Cerebellar nuclear complex (tissue), 1 donor: ENCODE measurements around the gene ADAM30.

Experiments
- DNase-seq, 2 experiments: peaks; one replicate each; lab custom pipeline; 2025; lab: John Stamatoyannopoulos, UW

The ADAM30 gene

GRCh38 chr1:119896303-119896702 is at the start of gene ADAM30:
Gene ADAM30, minus strand, starts transcription at chr1:119896515. Its CDS starts 179 bp downstream, at chr1:119896336.
- no peak for DNase-seq

DNA sequence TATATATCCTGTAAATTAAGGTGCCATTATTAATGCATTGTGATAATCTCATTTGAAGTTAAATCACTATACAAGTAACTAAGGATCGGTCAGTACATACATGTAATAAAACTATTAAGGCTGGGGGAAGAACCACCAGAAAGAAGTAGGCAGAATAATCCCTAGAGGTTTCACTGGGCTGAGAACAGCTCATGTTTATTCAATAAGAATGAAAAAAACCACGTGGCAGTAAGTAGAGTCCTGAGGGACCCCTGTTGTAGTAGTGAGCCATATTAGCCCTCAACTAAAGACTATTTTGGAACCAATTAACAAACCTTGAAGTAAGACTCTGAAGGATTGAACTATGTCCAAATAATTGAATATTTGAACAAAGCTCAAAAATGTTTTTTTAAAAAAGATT is 46.9 kb upstream of the ADAM30 start:
- no peak for DNase-seq

DNA sequence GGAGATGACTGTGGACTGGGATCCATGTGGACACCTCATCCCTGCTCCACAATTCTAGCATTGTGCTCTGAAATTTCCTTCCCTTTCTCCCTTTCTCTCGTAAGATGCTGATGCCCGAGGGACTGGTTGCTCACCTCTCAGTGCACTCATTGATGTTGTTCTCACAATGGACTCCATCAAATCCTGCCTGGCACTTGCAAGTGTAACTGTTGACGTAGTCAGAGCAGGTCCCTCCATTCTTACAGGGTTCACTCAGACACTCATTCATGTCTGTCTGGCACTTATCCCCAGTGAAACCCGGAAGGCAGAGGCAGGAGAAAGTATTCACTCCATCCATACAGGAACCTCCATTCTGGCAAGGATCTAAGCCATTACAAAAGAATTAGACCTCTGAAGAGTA is 45.1 kb upstream of the ADAM30 start:
- DNase-seq, result no peak

GRCh38 chr1:119940697-119941096 is 44.4 kb upstream of the ADAM30 start:
- DNase-seq, result no peak

DNA sequence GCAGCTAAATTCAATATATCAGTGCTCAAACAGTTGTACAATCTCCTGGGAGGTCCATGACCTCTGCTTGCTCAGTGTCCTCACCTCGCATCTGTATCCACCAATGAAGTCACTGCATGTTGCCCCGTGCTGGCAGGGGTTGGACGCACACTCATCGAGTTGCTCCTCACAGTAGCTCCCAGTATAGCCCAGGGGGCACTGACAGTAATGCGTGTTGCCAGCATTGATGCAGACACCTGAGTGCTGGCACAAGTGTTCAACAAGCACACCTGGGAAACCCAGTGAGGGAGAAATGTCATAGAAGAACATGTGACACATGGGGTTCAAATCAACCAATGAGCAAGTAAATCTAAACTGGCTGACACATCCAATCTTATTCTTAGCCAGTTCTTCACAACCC is 40.9 kb upstream of the ADAM30 start:
- DNase-seq, result no peak

- DNase-seq, result no peak
These were observed 39.6 kb upstream of the ADAM30 start for GRCh38 chr1:119935915-119936314.

- no peak for DNase-seq
These were observed 39.1 kb upstream of the ADAM30 start for GRCh38 chr1:119935373-119935772.

GRCh38 chr1:119933397-119933796 is 37.1 kb upstream of the ADAM30 start:
- no peak for DNase-seq

DNA sequence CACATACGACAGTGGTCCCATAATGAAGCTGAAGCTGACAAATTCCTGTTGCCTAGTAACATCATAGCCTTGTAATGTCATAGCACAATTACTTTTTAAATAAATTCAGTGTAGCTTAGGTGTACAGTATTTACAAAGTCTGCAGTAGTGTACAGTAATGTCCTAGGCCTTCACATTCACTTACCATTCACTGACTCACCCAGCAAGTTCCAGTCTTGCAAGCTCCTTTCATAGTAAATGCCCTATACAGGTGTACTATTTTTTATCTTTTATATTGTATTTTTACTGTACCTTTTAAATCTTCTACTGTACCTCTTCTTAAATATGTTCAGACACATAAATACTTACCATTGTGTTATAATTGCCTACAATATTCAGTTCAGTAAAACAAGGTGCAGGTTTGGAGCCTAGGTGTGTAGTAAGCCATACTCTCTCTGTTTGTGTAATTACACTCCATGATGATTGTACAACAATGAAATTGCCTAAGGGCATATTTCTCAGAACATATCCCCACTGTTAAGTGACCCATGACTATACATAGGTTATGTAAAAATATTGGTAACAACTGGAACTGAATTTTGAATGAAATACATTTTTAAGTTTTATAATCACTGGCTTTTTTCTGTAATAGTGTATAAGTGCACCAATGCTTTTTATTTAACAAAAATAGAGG is 33.5 kb upstream of the ADAM30 start:
- DNase-seq, result no peak

DNA sequence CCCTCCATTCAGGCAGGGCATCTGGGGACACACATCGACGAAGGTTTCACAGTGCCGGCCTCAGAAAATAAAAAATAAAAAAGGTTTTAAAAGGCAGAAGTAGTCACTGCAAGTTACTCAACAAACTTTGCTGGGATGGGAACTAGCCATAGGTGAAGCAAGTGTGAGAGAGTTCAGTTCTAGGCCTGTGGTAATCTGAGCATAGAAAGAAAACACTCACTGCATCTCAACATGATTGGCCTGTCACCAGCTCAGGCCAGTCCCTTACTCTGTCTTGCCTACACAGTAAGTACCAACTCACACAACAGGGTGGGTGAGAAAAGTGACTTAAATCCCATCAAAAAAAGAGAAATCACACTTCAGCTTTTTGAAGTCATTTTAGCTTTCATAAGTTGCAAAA is 30.2 kb upstream of the ADAM30 start:
- DNase-seq, result no peak

- no peak for DNase-seq
These were observed 28.9 kb upstream of the ADAM30 start for GRCh38 chr1:119924948-119925898.

- DNase-seq, result no peak
These were observed 24.0 kb upstream of the ADAM30 start for GRCh38 chr1:119920104-119920968.

GRCh38 chr1:119919241-119919640 is 22.9 kb upstream of the ADAM30 start:
- no peak for DNase-seq

GRCh38 chr1:119918301-119918700 is 22.0 kb upstream of the ADAM30 start:
- DNase-seq, result no peak

DNA sequence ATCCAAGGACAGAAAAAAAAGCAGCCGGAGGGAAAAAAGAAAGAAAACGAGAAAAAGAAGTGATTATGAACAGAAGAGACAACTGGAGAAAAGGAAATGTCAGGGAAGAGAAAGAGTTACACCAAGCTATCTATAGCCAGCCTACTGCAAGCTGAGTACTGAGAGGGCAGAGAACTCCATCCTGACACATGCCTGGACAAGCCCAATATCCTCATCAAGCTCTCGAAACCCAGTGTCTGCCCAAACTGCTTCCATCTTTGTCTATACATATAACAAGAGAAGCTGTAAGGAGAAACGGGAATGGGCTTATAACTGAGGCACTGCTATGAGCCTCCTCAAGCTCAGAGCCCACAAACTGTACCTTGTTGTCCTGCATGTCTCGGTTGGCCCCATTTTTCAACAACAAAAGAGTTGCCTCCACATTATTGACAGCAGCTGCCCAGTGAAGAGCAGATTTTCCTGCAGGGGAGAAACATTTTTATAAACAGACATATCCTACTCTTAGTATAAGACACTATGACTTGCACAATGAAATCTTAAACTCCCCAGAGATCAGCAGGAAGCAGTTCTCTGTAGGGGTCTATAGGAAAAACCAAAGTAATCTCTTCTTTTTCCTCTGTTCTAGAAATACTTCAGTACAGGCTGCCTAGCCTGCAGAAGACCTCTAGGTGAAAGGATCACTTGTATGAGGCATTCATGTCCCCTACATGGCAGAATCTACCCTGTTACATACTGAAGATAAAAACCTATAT is 21.2 kb upstream of the ADAM30 start:
- DNase-seq, result no peak

DNA sequence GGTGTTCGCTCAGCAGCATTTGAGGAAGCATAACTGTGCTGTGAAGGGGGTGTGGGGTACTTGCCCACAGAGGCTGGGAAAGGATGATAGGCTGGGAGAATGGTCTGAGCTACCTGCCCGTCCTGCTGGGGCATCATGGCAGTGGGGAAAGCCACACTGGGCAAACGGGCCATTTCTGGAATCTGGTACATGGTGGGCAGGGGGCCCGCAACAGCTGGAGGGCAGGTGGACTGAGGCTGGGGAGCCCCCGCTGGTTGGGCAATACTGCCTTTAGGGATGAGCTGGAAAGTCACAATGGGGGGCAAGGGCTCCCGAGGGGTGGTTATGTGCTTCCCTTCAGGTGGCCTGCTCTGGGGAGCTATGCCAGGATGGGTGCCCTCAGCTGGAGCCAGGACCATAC is 19.2 kb upstream of the ADAM30 start:
- DNase-seq, result no peak

DNA sequence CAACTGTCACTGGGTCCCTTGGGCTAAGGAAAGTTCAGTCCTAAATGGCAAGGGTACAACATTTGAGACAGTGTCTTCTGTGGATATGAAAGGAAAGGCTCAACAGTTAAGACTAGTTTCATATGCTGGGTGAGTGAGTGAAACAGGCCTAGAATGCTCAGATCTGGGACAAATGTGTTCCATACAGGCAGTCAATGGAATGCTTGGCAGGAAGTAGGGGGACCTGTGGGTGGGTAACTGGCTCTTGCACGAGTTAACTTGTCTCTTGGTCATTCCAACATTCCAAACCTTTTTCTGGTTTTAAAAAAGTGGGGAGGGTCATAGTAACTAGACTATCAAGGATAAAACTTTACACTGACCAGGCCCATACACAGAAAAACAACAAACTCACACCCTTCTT is 17.8 kb upstream of the ADAM30 start:
- no peak for DNase-seq

GRCh38 chr1:119912963-119913362 is 16.6 kb upstream of the ADAM30 start:
- DNase-seq, result no peak

GRCh38 chr1:119911775-119912174 is 15.5 kb upstream of the ADAM30 start:
- DNase-seq, result no peak

DNA sequence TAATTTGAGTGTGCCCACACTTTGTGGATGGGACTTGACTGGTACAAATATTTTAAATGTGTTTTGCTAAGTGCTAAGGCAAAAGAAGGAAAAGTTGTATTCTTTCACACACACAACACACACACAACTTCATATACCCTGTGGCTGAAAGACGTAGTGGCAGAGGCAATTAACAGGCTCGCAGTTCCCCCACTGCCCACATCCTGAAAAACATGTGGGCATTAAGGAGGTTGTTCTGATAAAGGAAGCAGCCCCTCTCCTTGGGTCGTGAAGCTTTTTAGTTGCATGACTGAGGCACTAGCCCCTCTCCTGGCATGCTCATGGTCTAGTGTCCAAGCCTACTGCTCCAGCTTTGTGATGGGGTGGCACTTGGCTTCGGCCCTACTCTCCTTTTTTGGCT is 14.3 kb upstream of the ADAM30 start:
- DNase-seq, result no peak

- DNase-seq, result no peak
These were observed 13.7 kb upstream of the ADAM30 start for GRCh38 chr1:119909890-119910596.
